ENCODE results near the gene SENP7.
"Not testable (repeated sequence)": the region's sequence is repeated elsewhere in the genome, so short reads cannot be mapped to it uniquely, and the experiment has no call there.

SENP7 gene

GRCh38 chr3:101320475-101320874 is 192.5 kb downstream of the SENP7 start, which contains the start of gene IMPG2:
TSS of gene IMPG2 (minus strand) at chr3:101320575. CDS start at chr3:101320372, 203 bp downstream.
- DNase-seq: no peak

DNA sequence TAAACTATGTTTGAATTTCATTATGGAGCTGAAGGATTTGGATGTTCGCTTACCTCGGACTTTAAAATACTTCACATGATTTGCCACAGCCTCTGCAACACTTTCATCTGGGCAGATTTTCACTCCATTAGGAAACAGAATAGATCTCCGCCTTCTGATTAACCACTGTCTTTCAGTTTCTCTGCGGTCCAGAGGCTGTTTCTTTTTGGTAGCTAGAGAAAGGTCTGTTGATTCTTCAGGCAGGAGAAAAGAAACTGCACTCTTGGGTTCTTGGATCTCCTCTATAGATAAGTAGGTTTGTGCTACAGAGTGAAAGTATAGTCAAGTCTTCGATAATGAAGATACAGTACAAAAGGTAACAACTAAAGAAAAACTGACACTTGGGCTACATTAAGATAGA is 193.5 kb downstream of the SENP7 start:
- DNase-seq: no peak

DNA sequence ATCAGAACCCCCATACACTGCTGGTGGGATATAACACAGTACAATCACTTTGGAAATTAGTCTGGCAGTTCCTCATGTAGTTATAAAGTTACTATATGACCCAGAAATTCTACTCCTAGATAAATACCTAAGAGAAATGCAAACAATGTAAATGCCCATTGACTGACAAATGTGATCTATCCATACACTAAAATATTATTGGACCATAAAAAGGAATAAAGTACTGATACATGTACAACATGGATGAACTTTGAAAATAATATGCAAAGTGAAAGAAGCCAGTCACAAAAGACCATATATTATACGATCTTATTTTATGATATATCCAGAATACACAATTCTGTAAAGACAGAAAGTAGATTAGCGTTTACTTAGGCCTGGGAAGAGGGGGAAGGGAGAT is 200.5 kb downstream of the SENP7 start:
- DNase-seq: no peak

- no peak for DNase-seq
Observed at GRCh38 chr3:101311676-101312075, 201.3 kb downstream of the SENP7 start.

- no peak for DNase-seq
Observed at GRCh38 chr3:101310978-101311375, 202.0 kb downstream of the SENP7 start.

DNA sequence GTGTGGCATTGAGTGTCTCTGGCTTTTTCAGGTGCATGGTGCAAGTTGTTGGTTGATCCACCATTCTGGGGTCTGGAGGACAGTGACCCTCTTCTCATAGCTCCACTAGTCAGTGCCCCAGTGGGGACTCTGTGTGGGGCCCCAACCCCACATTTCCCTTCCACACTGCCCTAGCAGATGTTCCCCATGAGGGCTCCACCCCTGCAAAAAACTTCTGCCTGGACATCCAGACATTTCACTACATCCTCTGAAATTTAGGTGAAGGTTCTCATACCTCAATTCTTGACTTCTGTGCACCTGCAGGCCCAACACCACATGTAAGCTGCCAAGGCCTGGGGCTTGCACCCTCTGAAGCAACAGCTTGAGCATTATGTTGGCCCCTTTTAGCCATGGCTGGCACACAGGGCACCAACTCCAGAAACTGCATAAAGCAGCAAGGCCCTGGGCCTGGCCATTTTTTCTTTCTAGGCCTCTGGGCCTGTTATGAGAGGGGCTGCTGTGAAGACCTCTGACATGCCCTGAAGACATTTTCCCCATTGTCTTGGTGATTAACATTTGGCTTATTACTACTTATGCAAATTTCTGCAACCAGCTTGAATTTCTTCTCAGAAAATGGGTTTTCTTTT is 204.8 kb downstream of the SENP7 start:
- not testable (repeated sequence) for DNase-seq

DNA sequence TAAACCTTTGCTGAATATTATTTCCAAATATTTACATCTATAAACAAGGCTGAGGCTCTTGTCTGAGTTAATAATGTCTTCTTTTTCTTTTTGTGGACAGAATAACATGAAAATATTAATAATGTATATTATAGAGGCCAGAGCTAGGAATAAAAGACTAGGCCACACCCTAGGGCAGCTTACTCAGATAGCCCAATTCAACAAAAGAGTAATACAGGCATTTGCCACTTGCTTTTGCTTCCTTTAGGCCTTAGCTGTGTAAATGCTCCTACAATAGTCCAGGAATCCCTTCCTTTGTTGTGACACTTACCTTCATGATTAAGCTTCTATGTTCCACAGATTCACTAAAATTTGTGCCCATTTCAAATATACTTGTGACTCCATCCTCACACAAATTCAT is 209.2 kb downstream of the SENP7 start:
- DNase-seq: no peak

DNA sequence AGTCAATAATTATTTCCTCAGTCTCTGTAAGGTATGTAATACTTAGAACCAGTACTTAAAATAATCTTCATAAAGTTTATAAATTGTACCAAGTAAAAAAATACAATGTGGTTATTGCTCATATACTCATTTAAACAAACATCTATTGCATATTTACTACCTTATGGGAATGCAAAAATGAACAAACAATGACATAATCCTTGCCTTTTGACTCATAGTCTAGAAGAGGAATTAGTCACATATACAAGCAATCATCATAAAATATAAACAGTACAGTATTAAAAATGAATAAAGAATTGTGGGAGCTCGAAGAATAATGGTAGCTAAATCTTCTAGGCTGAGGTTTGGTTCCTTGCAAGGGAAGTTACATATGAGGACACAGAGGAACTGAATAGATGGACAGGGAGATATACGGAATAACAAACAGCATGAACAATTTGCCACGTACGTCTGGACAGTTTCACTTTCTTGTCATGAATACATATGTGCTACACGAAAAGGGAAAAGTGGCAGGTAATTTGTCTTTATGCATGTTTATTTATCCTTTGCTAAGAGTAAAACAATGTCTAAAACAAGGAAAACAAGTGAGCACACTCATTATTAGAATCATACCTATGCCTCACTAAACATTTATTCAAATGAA is 209.8 kb downstream of the SENP7 start:
- no peak for DNase-seq

DNA sequence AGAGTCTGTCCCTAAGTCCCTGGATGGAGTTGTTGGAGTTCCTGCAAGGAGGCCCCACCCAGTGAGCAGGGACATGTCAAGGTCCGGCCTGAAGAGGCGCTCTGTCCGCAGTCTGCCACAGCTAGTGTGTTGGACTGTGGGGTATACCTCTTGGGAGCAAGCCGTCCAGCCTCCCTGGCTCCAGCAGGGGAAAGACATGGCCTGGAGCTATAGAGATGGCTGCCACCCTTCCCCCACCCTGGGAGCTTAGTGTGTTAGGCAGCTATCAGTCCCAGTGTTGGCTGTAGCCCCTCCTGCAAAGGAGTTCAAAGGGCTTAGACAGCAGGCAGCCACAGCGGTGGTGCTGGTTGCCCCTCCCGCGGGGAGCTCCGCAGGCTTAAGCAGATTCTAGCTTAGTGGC is 212.9 kb downstream of the SENP7 start:
- DNase-seq: no peak

DNA sequence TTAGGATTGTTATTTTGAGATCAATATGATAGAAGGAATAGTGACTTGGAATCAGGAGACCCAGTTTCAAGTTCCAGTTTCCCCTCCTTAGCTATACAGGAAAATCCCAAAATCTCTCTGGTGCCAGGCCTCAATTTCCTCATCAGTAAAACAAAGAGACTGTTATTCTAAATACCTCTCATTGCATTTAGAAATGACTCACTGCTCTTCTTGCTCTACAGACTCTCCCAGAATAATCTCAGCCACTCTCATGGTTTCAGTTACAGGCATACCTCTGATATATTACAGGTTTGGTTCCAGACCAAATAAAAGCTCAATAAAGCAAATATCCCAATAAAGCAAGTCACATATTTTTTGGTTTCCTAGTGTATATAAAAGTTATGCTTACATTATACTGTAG is 221.0 kb downstream of the SENP7 start:
- no peak for DNase-seq

DNA sequence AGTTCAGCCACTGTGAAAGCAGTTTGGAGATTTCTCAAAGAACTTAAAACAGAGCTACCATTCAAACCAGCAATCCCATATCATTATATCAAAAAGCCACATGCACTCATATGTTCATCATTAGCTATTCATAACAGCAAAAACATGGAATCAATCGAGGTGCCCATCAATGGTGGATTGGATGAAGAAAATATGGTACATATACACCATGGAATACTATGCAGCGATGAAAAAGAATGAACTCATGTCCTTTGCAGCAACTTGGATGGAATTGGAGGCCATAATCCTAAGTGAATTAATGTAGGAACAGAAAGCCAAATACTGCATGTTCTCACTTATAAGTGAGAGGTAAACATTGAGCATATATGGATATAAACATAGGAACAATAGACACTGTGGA is 224.7 kb downstream of the SENP7 start:
- no peak for DNase-seq

DNA sequence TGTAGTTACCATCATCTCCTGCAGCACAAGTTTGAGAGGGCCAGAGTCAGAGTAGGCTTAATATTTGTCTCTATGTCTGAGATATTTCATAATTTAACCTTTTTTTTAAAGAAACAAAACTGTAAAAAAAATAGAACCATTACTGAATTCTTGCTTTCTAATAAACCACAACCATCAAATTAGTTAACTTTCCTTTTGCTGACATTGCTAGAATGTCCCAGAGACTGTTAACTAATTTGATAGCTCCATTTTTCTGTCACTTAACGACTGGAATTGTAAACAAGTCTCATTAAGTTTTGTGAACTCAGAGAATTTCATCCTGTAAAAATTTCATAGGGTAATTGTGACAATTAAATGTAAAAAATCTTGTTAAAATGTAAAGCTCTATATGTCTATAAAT is 228.3 kb downstream of the SENP7 start:
- no peak for DNase-seq

DNA sequence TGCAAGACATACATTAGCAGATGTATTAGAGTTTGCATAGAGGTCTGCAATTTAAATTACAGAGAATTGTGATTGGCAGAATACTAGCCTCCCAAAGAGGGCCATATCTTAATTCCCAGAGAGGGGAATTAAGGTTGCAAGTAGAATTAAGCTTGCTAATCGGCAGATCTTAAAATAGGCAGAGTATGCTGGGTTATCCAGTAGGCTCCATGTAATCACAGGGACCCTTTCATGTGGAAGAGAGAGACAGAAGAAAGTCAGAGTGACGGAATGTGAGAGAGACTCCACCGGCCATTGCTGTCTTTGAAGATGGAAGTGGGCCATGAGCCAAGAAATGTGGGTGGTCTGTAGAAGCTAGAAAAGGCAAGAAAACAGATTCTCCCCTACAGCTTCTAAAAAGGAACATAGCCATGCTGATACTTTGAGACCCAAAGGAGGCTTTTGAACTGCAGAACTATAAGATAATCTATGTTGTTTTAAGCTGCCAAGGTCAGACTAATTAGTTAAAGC is 231.4 kb downstream of the SENP7 start:
- DNase-seq: no peak

GRCh38 chr3:101279765-101280385 is 233.1 kb downstream of the SENP7 start:
- DNase-seq: no peak

DNA sequence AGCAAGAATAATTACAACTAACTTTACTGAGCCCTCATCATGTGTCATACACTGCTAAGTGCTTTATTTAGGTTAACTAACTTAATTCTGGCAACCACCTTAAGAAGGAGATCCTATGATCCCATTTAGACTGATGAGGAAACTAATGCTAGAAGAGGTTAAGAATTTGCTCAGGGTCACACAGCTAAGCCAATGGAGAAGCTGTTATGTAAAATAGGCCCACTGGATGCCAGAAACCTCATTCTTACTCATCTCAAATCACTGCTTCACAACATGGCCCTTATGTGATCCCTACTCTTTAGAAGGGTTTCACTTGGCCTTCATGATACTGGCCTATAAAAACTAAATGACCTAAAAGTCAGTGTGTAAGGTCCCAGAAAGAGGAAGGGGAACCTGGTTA is 233.8 kb downstream of the SENP7 start:
- no peak for DNase-seq

DNA sequence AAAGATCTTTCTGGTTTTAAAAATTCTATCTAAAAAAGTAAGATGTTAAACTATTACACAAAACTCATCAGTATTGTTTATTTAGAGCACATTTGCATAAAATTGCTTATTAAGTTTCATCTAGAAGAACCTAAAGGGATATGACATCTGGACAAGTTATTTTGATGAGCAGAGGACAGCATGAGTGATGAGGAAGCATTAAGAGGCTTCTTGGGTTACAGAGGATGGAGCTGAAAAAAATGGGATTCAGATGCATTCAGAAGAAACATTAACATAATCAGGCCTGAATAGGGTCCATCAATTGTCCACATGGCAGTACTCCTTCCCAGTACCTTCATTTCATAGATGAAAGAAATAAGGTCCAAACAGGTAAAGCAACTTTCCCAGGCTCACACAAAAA is 234.3 kb downstream of the SENP7 start:
- DNase-seq: no peak

Data from cortex of kidney (tissue), 1 donor.